ENCODE data around the gene IMPA2.
"Not testable (repeated sequence)": the region's sequence is repeated elsewhere in the genome, so short reads cannot be mapped to it uniquely, and the experiment has no call there.

The IMPA2 gene

DNA sequence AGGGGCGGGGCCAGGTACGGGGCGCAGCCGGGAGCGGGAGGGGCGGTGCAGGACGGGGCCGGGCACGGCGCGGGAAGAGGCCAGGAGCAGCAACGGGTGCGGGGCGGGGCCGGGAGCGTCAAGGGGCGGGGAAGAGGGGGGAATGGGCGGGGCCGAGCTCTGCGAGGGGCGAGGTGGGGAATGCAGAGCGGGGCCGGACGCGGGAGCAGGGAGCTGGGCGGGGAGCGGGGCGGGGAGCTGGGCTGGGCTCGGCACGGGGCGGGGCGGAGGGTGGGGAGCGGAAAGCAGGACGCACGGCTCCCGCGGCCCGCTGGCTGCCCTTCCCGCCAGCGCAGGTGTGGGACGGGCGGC lies at the start of gene IMPA2:
Gene IMPA2, plus strand, starts transcription at position 316 of the 351 bp plus-strand sequence. CDS start 163 bp downstream, outside the sequence.
- TF ChIP-seq, protein P1, sequence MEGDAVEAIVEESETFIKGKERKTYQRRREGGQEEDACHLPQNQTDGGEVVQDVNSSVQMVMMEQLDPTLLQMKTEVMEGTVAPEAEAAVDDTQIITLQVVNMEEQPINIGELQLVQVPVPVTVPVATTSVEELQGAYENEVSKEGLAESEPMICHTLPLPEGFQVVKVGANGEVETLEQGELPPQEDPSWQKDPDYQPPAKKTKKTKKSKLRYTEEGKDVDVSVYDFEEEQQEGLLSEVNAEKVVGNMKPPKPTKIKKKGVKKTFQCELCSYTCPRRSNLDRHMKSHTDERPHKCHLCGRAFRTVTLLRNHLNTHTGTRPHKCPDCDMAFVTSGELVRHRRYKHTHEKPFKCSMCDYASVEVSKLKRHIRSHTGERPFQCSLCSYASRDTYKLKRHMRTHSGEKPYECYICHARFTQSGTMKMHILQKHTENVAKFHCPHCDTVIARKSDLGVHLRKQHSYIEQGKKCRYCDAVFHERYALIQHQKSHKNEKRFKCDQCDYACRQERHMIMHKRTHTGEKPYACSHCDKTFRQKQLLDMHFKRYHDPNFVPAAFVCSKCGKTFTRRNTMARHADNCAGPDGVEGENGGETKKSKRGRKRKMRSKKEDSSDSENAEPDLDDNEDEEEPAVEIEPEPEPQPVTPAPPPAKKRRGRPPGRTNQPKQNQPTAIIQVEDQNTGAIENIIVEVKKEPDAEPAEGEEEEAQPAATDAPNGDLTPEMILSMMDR (IDR thresholded peaks at IDR 0.05; ENCODE audit: borderline replicate concordance, insufficient read depth, low read depth, low read length), result no peak

DNA sequence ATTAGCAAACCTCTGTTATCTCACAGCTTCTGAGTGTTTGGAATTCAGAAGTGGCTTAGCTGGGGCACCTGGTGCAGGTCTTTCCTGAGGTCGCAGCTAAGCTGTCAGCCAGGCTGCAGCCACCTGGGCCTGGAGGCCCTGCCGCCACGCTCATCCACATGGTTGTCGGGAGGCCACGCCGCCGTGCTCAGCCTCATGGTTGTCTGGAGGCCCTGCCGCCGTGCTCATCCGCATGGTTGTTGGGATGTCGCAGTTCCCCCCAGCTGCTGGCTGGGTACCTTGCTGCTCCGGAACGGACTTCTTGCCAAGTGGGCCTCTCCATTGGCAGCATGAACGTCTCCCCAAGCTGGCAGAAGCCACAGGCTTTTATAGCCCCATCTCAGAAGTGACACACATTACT lies 48.9 kb upstream of the IMPA2 start:
- TF ChIP-seq, protein P1 (IDR thresholded peaks at IDR 0.05; ENCODE audit: borderline replicate concordance, insufficient read depth, low read depth, low read length), result no peak
- H3K4me3 ChIP-seq (ENCODE audit: low read depth, low read length), result no peak overlapping the region

More for the DNA sequence above, at the start of gene IMPA2:
- peak within 1 kb of the TSS; percentile 73 for H3K4me3 ChIP-seq (ENCODE audit: low read depth, low read length)

DNA sequence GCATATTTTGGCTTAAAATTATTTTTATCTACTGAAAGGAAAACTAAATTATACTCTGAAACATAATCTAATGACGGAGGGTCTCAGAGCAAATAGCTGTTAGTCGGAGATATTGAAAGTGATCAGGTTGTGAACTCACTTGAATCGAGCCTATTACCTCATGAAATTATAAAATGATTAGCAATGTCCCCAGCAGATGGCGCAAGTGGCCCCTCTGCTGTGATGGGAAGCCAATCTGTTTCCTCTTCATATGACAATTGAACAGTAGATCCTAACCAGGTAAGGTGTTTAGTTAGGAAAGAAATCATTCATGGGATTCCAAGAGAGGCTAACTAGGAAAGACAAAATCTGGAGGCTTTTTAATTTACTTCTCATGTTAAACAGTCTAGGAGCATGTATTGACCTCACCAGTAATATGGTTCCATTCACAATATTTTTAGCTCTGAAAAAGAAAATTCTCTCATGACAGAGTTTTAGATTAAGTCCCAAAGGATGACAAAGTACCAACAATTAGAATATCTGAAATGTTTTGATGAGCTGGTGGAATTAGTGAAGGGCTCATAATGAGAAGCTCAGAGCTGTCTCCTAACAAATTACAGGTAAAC lies 43.3 kb upstream of the IMPA2 start:
- H3K4me3 ChIP-seq (ENCODE audit: low read depth, low read length), result no peak overlapping the region
- TF ChIP-seq, protein P1 (IDR thresholded peaks at IDR 0.05; ENCODE audit: borderline replicate concordance, insufficient read depth, low read depth, low read length), result peak; percentile 52; the same call in 1 of the 2 replicates

DNA sequence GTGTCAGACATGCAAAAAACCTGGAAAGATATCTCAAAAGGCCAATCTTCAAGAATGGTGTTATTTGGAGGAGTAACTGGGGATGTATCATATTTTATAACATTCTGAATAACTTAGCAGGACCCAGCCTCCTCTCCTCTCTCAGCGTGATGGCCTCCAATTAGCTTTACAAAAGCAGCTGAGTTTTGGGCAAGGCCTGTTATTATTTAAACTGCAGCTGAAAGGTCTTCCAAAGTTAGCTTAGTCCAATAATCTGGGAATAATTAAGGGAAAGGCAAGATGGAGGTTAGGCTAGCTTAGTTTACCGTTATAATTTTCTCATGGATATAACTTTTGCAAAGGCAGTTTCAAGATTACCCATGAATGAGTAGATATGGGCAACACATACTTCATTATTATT lies 40.4 kb upstream of the IMPA2 start:
- no peak overlapping the region for H3K4me3 ChIP-seq (ENCODE audit: low read depth, low read length)
- TF ChIP-seq, protein P1 (IDR thresholded peaks at IDR 0.05; ENCODE audit: borderline replicate concordance, insufficient read depth, low read depth, low read length), result no peak

DNA sequence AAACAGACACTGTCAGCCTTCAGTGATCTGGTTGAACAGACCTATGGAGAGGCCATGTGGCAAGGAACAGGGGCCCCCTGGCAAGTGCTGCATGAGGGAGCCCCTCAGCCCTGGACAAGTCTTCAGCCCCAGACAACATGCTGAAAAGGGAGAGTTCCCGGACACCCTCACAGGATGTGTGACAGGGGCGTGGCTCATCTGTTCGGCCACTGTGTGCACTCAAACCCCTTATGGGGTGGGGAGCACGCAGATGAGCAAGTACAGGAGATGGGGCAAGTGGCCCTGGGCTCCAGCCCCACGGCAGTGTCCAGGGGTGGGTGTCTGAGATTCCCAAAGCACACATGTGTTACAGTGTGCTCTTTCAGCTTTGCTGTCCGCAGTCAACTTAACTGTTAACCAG lies 37.8 kb upstream of the IMPA2 start:
- TF ChIP-seq, protein P1 (IDR thresholded peaks at IDR 0.05; ENCODE audit: borderline replicate concordance, insufficient read depth, low read depth, low read length), result no peak
- H3K4me3 ChIP-seq (ENCODE audit: low read depth, low read length), result no peak overlapping the region

DNA sequence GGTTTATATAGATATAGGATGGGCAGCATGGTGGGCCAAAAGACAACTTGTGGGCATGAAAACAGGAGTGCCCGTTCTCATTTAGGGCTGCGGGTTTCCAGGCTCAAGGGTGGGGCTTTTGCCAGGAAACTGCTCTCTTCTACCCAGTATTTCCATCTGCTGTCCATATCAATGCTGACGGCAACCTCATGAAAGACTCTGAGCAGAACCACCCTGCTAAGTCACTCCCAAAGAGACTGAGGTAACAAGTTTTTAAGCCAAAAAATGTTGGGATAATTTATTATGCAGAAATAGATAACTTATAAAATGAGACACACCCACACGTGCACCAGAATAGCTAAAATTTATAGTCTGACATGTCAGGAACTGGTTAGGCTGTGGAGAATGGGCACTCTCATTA lies 37.1 kb upstream of the IMPA2 start:
- no peak overlapping the region for H3K4me3 ChIP-seq (ENCODE audit: low read depth, low read length)
- TF ChIP-seq, protein P1 (IDR thresholded peaks at IDR 0.05; ENCODE audit: borderline replicate concordance, insufficient read depth, low read depth, low read length), result no peak

DNA sequence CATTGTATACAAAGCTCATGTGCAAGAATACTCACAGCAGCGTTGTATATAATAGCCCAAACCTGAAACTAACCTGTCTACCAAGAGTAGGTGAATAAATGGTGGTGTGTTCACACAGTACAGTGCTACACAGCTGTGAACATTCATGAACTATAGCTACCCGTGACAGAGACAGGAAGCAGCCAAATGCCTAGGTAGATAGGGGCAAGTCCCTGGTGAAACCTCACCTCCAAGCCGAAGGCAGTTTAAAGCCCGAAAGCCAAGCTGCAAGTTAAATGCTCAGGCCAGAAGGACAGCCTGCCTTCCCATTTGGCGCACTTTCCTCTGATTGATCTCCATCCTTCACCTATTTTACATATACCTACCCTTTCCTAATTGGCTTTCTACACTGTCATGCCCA lies 36.5 kb upstream of the IMPA2 start:
- TF ChIP-seq, protein P1 (IDR thresholded peaks at IDR 0.05; ENCODE audit: borderline replicate concordance, insufficient read depth, low read depth, low read length), result no peak
- H3K4me3 ChIP-seq (ENCODE audit: low read depth, low read length), result no peak overlapping the region

DNA sequence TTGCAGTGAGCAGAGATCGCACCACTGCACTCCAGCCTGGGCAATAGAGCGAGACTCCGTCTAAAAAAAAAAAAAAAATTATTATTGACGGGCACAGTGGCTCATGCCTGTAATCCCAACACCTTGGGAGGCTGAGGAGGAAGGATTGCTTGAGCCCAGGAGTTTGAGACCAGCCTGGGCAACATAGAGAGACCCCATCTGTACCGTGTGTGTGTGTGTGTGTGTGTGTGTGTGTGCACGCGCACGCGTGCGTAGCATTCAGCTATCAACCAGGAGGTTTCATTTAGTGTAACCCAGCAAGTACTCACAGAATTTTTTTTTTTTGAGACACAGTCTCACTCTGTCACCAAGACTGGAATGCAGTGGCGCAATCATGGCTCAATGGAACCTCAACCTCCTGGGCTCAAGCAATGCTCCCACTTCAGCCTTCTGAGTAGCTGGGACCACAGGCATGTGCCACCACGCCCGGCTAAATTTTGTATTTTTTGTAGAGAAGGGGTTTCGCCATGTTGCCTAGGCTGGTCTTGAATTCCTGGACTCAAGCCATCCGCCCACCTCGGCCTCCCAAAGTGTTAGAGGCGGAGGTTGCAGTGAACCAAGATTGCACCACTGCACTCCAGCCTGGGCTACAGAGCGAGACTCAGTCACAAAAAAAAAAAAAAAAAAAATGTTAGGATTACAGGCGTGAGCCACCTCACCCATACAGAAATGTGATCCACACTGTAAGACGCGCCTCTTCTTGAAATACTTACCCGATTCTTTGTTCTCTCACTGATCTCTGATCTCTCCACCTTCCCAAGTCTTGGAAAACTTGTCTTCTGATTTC lies 35.3 kb upstream of the IMPA2 start:
- H3K4me3 ChIP-seq (ENCODE audit: low read depth, low read length), result not testable (repeated sequence)

Data from GM12875 (cell line).